Measurements from ENCODE around the gene FHIT.

- TF ChIP-seq TAF1 (IDR thresholded peaks at IDR 0.05; ENCODE audit: borderline replicate concordance, insufficient read depth, low read length) (no peak), REST (IDR thresholded peaks at IDR 0.05; ENCODE audit: insufficient read depth in 1 of 2, low read depth in 2 of 2, low read length in 2 of 2) (no peak), POLR2AphosphoS5 (IDR thresholded peaks at IDR 0.05; ENCODE audit: low read depth, low read length) (no peak)
Observed at GRCh38 chr3:59877263-59878037, 1373.8 kb downstream of the FHIT start.
